CD4-positive, alpha-beta T cell (primary cell): Measurements from ENCODE around the gene BTG4. TPM values are rescaled to one million over a fixed set of nuclear protein-coding genes. Genes with fewer than 3 reads are reported as not detected.

ENCODE experiments used
- ATAC-seq: fragments of 200-7000 bp; cut with Tn5 transposase; one replicate; pipeline ENCODE4 v1.10.0; 2022; ENCODE audit warnings: mild to moderate bottlenecking; ENCODE audit not compliant: poor library complexity
- CTCF ChIA-PET: fragments of 350-600 bp; sonication (Branson Sonifier 250); formaldehyde crosslinking; loops from one replicate; lab custom pipeline; 2021; ENCODE audit warnings: antibody characterized with exemption, inconsistent platforms; lab: Charles Lee
- POLR2A ChIA-PET: fragments of 350-600 bp; sonication (Branson Sonifier 250); formaldehyde crosslinking; loops from one replicate; lab custom pipeline; 2021; ENCODE audit warnings: antibody characterized with exemption, inconsistent platforms; lab: Charles Lee
- DNase-seq, 14 experiments: peaks; one replicate each; pipeline ENCODE4 v3.0.0-alpha.2; 2013 to 2020; ENCODE audit warnings: mixed read lengths in 2 of 14
- H3K27ac ChIP-seq, 2 donors: one replicate each; pipeline versions ENCODE4 v1.5.1 to v1.7.0; 2013; ENCODE audit warnings: low read length in 2 of 2, low read depth in 1 of 2, mild to moderate bottlenecking in 1 of 2
- H3K27me3 ChIP-seq, 2 experiments: 1 replicate in 1 of 2; 2 replicates in 1 of 2; pipeline versions ENCODE4 v1.6.1 to v1.7.0; 2013; ENCODE audit warnings: low read length in 2 of 2, control low read depth in 1 of 2, mild to moderate bottlenecking in 1 of 2, moderate library complexity in 1 of 2; ENCODE audit not compliant: insufficient read depth in 2 of 2, control insufficient read depth in 1 of 2
- H3K36me3 ChIP-seq: one replicate; pipeline ENCODE4 v1.6.1; 2013; ENCODE audit warnings: low read length, control low read depth; ENCODE audit not compliant: insufficient read depth
- H3K4me1 ChIP-seq: one replicate; pipeline ENCODE4 v1.6.1; 2013; ENCODE audit warnings: low read length, control low read depth; ENCODE audit not compliant: insufficient read depth
- H3K4me3 ChIP-seq: one replicate; pipeline ENCODE4 v1.5.1; 2013; ENCODE audit warnings: mild to moderate bottlenecking, low read length, moderate library complexity
- H3K9me3 ChIP-seq, 2 experiments: 1 replicate in 1 of 2; 2 replicates in 1 of 2; pipeline versions ENCODE4 v1.6.1 to v1.7.0; 2013; ENCODE audit warnings: low read length in 2 of 2, mild to moderate bottlenecking in 2 of 2, control low read depth in 1 of 2, moderate library complexity in 1 of 2; ENCODE audit not compliant: control insufficient read depth in 1 of 2, insufficient read depth in 1 of 2
- H3K27ac Mint-ChIP-seq: one replicate; pipeline ENCODE4 v1.8.0; 2020; ENCODE audit warnings: mixed read lengths
- H3K27me3 Mint-ChIP-seq: one replicate; pipeline ENCODE4 v1.8.0; 2021; ENCODE audit warnings: mixed read lengths
- H3K36me3 Mint-ChIP-seq: one replicate; pipeline ENCODE4 v1.8.0; 2021; ENCODE audit warnings: low read depth, mixed read lengths
- H3K4me1 Mint-ChIP-seq: one replicate; pipeline ENCODE4 v1.8.0; 2021; ENCODE audit warnings: low read depth, mixed read lengths
- H3K4me3 Mint-ChIP-seq: one replicate; pipeline ENCODE4 v1.8.0; 2020; ENCODE audit warnings: mild to moderate bottlenecking, mixed read lengths
- H3K9me3 Mint-ChIP-seq: one replicate; pipeline ENCODE4 v1.8.0; 2020; ENCODE audit warnings: mixed read lengths
- intact Hi-C, 2 experiments: fragments of 100-400 bp; cut with DNase I in 1 of 2; cut with micrococcal nuclease in 1 of 2; formaldehyde crosslinking; loops; one replicate each; pipeline versions ENCODE4 v1.15.1 to v1.9.0; 2023 to 2025; cut with DNase I, micrococcal nuclease
- total RNA-seq, 174 experiments: library from RNA in 2 of 174; stranded (reverse) in 2 of 174; gene quantifications; one replicate each; pipeline ENCODE4 v1.2.3 and lab custom pipeline; 2021 to 2026
- TF ChIP-seq, protein P1 (sequence below): fragments of 200-600 bp; IDR thresholded peaks from one replicate; pipeline ENCODE4 v1.8.0; 2022; ENCODE audit warnings: antibody characterized with exemption, mild to moderate bottlenecking

The BTG4 gene
- total RNA-seq, 2 experiments from 2014 or later, result not detected

DNA sequence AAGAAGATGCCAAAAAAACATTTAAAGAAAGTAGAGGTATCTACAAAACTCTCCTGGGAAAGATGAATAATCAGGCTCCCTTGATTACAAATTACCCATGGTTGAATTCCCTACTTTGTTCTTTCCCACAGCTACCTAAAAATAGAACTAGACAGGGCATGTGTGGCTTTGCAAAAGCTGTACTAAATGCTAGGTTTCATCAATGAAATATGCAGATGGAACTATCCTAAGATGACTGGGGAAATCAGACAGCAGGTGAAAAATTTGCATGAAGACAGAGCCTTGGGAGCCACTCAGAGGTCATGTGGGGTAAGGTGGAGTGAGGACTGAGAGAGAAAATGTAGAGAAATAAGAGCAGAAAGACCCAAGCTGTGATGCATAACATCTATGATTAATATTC lies 43.1 kb upstream of the BTG4 start:
- Histone ChIP-seq H3K4me3 (no peak overlapping the region), H3K36me3 (no peaks in the 10 kb centered on the region), H3K27me3 (peaks cover 0 to 7% of the 10 kb centered on the region in 2 experiments), H3K27ac (no peak overlapping the region), H3K9me3 (peaks cover 0 to 10% of the 10 kb centered on the region in 2 experiments), H3K4me1 (no peaks in the 10 kb centered on the region)
- POLR2A ChIA-PET, result no interaction called here
- no peaks in the 10 kb centered on the region for H3K4me1 Mint-ChIP-seq
- CTCF ChIA-PET, result interaction anchor here (0.8 to 1.1 kb wide), 2 partner anchors 22 to 725 kb away, joined by 3 to 4 read pairs; no protein-coding TSS in a partner anchor
- intact Hi-C loops, result no loop called here
- TF ChIP-seq, protein P1, sequence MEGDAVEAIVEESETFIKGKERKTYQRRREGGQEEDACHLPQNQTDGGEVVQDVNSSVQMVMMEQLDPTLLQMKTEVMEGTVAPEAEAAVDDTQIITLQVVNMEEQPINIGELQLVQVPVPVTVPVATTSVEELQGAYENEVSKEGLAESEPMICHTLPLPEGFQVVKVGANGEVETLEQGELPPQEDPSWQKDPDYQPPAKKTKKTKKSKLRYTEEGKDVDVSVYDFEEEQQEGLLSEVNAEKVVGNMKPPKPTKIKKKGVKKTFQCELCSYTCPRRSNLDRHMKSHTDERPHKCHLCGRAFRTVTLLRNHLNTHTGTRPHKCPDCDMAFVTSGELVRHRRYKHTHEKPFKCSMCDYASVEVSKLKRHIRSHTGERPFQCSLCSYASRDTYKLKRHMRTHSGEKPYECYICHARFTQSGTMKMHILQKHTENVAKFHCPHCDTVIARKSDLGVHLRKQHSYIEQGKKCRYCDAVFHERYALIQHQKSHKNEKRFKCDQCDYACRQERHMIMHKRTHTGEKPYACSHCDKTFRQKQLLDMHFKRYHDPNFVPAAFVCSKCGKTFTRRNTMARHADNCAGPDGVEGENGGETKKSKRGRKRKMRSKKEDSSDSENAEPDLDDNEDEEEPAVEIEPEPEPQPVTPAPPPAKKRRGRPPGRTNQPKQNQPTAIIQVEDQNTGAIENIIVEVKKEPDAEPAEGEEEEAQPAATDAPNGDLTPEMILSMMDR, result no peak
- no peak overlapping the region for H3K4me3 Mint-ChIP-seq
- peaks cover 16% of the 10 kb centered on the region for H3K27me3 Mint-ChIP-seq
- no peak for ATAC-seq
- no peak for DNase-seq
- H3K9me3 Mint-ChIP-seq, result no peaks in the 10 kb centered on the region
- H3K36me3 Mint-ChIP-seq, result no peaks in the 10 kb centered on the region
- H3K27ac Mint-ChIP-seq, result no peak overlapping the region

DNA sequence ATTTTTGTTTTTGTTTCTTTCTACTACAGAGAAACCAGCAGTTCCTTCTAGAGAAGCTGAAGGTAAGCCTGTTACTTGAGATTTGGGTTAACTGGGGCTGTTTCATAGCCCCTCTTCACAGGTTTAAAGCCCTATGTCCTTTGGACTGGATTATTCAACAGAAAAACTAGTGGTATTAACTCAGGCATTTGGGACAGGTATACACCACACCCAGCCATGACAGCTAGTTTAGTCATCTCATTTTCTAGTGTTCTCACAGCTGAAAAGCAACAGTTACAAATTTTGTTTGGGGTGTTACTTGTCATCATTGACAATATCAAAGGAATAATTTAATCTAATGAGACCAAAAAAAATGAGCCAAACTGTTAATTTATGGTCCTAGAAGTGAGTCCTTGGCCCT lies 42.3 kb upstream of the BTG4 start:
- Histone ChIP-seq H3K27ac (no peak overlapping the region), H3K27me3 (peaks cover 0 to 7% of the 10 kb centered on the region in 2 experiments), H3K36me3 (no peaks in the 10 kb centered on the region), H3K4me3 (no peak overlapping the region), H3K9me3 (peaks cover 0 to 10% of the 10 kb centered on the region in 2 experiments), H3K4me1 (no peaks in the 10 kb centered on the region)
- H3K27ac Mint-ChIP-seq, result no peak overlapping the region
- DNase-seq (no peak), ATAC-seq (no peak)
- no peaks in the 10 kb centered on the region for H3K9me3 Mint-ChIP-seq
- ChIA-PET POLR2A (no interaction called here), CTCF (interaction anchor here (1.1 kb wide), 1 partner anchor 726 kb away, joined by 4 read pairs; no protein-coding TSS in a partner anchor)
- TF ChIP-seq, protein P1, result no peak
- no peaks in the 10 kb centered on the region for H3K36me3 Mint-ChIP-seq
- H3K27me3 Mint-ChIP-seq, result peaks cover 19% of the 10 kb centered on the region
- H3K4me3 Mint-ChIP-seq, result no peak overlapping the region
- H3K4me1 Mint-ChIP-seq, result no peaks in the 10 kb centered on the region
- intact Hi-C loops, result no loop called here

DNA sequence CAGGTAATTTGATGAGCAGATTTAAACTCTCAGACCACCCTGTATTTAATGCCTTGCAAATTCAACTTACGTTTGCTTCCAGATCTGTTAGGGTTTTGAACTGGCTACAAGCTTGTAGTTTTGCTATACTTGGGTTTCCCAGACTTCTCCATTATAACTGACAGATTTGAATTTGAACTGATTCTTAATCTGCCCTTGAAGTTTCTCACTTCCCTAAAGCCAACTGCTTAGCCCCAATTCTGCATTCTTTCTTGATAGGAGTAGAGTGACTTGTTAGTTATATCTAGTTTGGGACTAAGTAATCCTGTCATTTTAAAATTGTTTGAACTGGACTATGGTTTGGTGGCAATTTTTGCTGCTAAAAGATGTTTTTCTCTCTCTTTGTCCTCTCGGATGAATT lies 38.1 kb upstream of the BTG4 start:
- H3K36me3 Mint-ChIP-seq, result no peaks in the 10 kb centered on the region
- Histone ChIP-seq H3K27me3 (peaks cover 0 to 10% of the 10 kb centered on the region in 2 experiments), H3K4me1 (no peaks in the 10 kb centered on the region), H3K9me3 (no peaks in the 10 kb centered on the region), H3K4me3 (no peak overlapping the region), H3K36me3 (no peaks in the 10 kb centered on the region), H3K27ac (no peak overlapping the region)
- H3K27ac Mint-ChIP-seq, result no peak overlapping the region
- DNase-seq (no peak), ATAC-seq (no peak)
- peaks cover 21% of the 10 kb centered on the region for H3K27me3 Mint-ChIP-seq
- TF ChIP-seq, protein P1, result no peak
- H3K4me3 Mint-ChIP-seq, result no peak overlapping the region
- no peaks in the 10 kb centered on the region for H3K4me1 Mint-ChIP-seq
- CTCF ChIA-PET, result no interaction called here
- H3K9me3 Mint-ChIP-seq, result no peaks in the 10 kb centered on the region
- POLR2A ChIA-PET, result no interaction called here
- intact Hi-C loops, result no loop called here
